ENCODE data around the gene ADGRG6.
"Not testable (repeated sequence)": the region's sequence is repeated elsewhere in the genome, so short reads cannot be mapped to it uniquely, and the experiment has no call there.

The ADGRG6 gene

DNA sequence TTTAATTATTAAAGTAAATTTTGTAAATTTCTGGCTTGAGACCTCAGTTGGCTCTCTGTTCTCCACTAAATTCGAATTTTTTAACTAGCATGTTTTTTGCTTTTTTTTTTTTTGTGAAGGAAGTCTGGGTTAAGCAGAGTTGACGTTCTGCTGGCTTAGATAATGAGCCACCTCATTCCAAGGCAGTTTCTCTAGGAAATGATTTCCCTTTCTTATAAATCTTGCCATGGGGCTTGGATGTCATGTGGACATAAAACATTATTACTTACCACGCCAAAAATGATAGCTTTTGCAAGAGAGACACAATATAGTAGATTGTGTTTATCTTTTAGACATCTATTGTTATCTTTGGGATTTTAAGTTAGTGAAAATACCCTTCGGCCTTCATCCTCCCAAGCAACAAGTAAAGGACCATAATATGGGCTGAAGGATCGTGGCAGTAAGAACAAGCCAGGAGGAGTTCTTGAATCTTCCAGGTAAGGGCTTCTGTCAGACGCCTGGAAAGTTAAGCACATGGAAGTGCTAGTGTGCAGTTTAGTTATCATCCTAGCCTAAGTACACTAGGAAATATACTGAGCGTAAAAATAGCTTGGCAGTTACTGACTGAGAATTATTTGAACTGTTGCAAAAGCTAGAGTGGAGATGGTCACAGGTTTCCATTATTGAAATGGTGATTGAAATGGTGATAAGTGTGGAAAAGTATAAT is 30.7 kb downstream of the ADGRG6 start:
- DNase-seq (no peak), ATAC-seq (replicated peaks) (no peak)
- no peak overlapping the region for H3K27ac Mint-ChIP-seq
- H3K9me3 Mint-ChIP-seq: no peaks in the 10 kb centered on the region
- no peak overlapping the region for H3K4me3 Mint-ChIP-seq
- H3K36me3 Mint-ChIP-seq (ENCODE audit: insufficient read depth): no peaks in the 10 kb centered on the region
- H3K27me3 Mint-ChIP-seq: peaks cover 0 to 5% of the 10 kb centered on the region in 2 donors
- H3K4me1 Mint-ChIP-seq (ENCODE audit: low read depth in 2 of 2): no peaks in the 10 kb centered on the region

DNA sequence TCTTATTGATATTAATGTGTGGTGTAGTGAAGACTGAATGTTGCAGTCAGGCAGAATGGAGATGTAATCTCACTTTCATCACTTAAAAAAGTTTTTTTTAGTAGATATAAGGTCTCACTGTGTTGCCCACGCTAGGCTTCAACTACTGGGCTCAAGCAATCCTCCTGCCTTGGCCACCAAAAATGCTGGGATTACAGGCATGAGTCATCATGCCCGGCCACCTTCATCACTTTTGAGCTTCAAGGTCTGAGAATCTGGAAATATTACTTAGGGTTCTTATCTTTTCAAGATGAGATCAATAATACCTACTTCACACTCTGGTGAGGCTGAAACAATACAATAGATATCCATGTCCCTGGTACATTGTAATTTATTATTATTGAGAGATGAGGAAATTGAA is 31.6 kb downstream of the ADGRG6 start:
- H3K4me3 Mint-ChIP-seq: no peak overlapping the region
- H3K9me3 Mint-ChIP-seq: no peaks in the 10 kb centered on the region
- DNase-seq (no peak), ATAC-seq (replicated peaks) (no peak)
- peaks cover 0 to 5% of the 10 kb centered on the region in 2 donors for H3K27me3 Mint-ChIP-seq
- H3K4me1 Mint-ChIP-seq (ENCODE audit: low read depth in 2 of 2): no peaks in the 10 kb centered on the region
- no peak overlapping the region for H3K27ac Mint-ChIP-seq
- H3K36me3 Mint-ChIP-seq (ENCODE audit: insufficient read depth): no peaks in the 10 kb centered on the region

DNA sequence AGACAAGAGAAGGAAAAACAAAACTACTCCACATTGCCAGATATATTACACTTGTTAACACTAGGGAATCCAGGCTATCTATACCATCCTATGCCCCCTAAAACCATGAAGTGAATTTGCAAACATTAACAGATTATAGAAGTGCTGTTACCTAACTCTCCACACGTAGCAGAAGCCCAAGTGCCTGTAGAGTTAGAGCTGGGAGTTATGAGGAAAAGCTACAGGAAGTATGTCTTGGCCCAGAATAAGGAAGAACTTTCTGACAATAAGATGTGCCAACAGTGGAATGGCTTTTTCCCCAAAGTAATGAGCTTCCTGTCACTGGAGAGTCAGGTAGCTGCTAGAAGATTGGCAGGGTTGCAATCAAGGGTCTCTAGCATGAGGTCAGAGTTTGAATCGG is 32.5 kb downstream of the ADGRG6 start:
- H3K4me3 Mint-ChIP-seq: no peak overlapping the region
- no peaks in the 10 kb centered on the region for H3K9me3 Mint-ChIP-seq
- H3K36me3 Mint-ChIP-seq (ENCODE audit: insufficient read depth): no peaks in the 10 kb centered on the region
- peaks cover 0 to 5% of the 10 kb centered on the region in 2 donors for H3K27me3 Mint-ChIP-seq
- no peaks in the 10 kb centered on the region for H3K4me1 Mint-ChIP-seq (ENCODE audit: low read depth in 2 of 2)
- ATAC-seq (replicated peaks): no peak
- H3K27ac Mint-ChIP-seq: no peak overlapping the region
- DNase-seq: no peak

DNA sequence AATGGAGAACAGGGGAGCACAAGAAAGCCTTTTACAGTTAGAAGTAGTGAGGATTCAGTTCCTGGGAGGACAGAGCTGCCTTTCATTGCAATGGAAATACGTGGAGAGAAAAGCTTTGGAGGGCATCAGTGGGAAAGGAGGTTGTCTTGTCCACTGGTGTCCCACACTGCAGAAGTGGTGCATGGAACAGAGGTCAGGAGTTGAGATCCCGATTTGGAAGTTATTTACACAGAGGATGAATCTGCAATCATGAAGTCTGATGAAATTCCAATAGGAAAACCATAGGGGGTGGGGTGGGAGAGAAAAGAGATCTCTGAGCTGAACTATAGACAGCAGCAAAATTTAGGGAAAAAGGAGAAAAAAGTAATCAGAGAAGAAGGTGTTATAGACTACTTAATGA is 33.6 kb downstream of the ADGRG6 start:
- H3K27me3 Mint-ChIP-seq: no peaks in the 10 kb centered on the region
- DNase-seq (no peak), ATAC-seq (replicated peaks) (no peak)
- no peak overlapping the region for H3K27ac Mint-ChIP-seq
- no peaks in the 10 kb centered on the region for H3K9me3 Mint-ChIP-seq
- no peaks in the 10 kb centered on the region for H3K4me1 Mint-ChIP-seq (ENCODE audit: low read depth in 2 of 2)
- H3K36me3 Mint-ChIP-seq (ENCODE audit: insufficient read depth): no peaks in the 10 kb centered on the region
- no peak overlapping the region for H3K4me3 Mint-ChIP-seq

DNA sequence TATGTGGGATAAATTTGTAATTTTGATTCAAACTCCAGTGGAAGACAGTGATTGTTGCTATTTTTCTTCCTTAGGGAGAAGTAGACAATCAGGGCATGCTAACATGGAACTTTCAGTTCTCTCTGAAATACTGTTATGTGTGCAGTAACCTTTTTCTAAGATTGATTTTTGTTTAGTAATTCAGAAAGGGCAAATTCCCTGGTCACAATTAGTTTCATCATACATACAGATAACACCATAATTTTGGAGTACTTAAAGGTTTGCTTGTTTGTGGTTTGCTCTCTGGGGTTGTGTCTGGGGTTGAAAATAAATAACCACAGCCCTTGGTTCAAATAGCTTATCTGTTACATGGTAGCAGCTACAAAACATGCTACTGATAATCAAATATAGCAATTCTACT is 34.4 kb downstream of the ADGRG6 start:
- Mint-ChIP-seq H3K4me1 (ENCODE audit: low read depth in 2 of 2) (no peaks in the 10 kb centered on the region), H3K4me3 (no peak overlapping the region), H3K27ac (no peak overlapping the region), H3K36me3 (ENCODE audit: insufficient read depth) (no peaks in the 10 kb centered on the region), H3K27me3 (no peaks in the 10 kb centered on the region), H3K9me3 (no peaks in the 10 kb centered on the region)
- DNase-seq (no peak), ATAC-seq (replicated peaks) (no peak)

DNA sequence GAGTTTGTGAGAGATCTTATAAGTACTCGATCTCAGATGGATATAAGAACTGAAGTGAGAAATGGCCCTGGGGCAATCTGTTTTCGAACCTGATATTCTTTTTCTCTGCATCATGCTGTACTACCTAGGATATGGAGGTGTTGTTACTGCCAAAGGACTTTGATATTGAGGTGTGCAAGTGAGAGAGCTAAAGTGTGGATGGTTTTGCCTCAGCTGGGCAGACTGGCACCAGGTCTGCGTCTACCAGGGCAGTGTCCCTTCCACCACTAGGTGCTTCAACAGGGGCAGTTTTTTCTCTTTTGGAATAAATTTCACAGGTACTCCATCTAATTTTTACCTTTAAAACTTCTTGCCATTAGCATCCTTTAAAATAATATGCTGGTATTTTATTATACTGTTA is 35.0 kb downstream of the ADGRG6 start:
- Mint-ChIP-seq H3K4me1 (ENCODE audit: low read depth in 2 of 2) (no peaks in the 10 kb centered on the region), H3K27me3 (no peaks in the 10 kb centered on the region), H3K27ac (no peak overlapping the region), H3K9me3 (no peaks in the 10 kb centered on the region), H3K4me3 (no peak overlapping the region), H3K36me3 (ENCODE audit: insufficient read depth) (no peaks in the 10 kb centered on the region)
- DNase-seq (no peak), ATAC-seq (replicated peaks) (no peak)

DNA sequence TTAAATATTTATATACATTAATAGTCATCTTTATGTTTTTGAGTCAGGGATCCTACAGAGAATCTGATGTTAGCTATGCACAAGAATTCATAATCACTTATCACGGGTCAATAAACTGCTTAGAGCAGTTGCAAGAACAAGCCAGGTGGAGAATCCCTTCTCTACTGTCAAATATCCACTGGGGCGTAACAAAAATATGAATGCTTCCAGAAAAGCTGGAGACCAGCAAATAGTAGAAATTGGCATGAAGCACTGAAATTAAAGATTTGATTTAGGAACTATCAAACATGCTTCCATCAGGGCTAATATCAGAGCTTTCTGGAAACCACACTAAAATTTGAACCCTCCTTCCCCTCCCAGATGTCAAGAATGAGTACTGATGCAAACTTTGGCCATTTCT is 37.3 kb downstream of the ADGRG6 start:
- no peaks in the 10 kb centered on the region for H3K27me3 Mint-ChIP-seq
- DNase-seq (no peak), ATAC-seq (replicated peaks) (no peak)
- no peak overlapping the region for H3K27ac Mint-ChIP-seq
- no peaks in the 10 kb centered on the region for H3K9me3 Mint-ChIP-seq
- no peaks in the 10 kb centered on the region for H3K36me3 Mint-ChIP-seq (ENCODE audit: insufficient read depth)
- H3K4me3 Mint-ChIP-seq: no peak overlapping the region
- H3K4me1 Mint-ChIP-seq (ENCODE audit: low read depth in 2 of 2): no peaks in the 10 kb centered on the region

DNA sequence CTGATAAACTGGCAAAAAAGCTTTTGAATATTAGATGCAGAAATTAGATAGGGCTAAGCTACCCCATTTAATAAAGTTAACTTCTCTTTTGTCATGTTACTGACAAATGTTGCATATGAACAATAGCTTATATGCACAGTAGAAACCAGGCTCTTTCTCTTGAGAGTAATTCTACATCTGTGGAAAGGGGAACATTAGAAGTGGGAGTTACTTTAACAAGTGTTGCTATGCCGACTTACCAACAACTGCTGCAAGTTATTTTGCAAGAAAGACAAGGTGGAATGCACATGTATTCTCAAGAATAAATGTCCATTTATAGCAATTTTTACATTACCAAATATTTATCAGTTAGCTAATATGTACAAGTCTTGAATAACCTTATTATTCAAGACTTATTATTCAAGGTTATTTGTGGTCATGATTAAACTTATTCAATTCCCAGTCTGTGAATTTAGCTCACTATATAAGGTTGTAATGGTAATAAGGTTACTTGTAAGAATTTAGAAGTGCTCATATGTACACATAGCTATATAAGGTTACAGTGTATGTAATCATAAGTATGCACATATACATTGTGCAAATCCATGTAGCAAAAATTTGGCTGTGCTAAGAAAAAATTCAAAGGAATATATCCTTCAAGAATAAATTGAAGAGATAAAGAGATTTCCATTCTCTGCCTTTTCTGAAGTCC is 38.3 kb downstream of the ADGRG6 start:
- ATAC-seq (replicated peaks): no peak
- no peaks in the 10 kb centered on the region for H3K4me1 Mint-ChIP-seq (ENCODE audit: low read depth in 2 of 2)
- no peaks in the 10 kb centered on the region for H3K9me3 Mint-ChIP-seq
- H3K4me3 Mint-ChIP-seq: no peak overlapping the region
- H3K27ac Mint-ChIP-seq: no peak overlapping the region
- no peak for DNase-seq
- no peaks in the 10 kb centered on the region for H3K27me3 Mint-ChIP-seq
- no peaks in the 10 kb centered on the region for H3K36me3 Mint-ChIP-seq (ENCODE audit: insufficient read depth)

DNA sequence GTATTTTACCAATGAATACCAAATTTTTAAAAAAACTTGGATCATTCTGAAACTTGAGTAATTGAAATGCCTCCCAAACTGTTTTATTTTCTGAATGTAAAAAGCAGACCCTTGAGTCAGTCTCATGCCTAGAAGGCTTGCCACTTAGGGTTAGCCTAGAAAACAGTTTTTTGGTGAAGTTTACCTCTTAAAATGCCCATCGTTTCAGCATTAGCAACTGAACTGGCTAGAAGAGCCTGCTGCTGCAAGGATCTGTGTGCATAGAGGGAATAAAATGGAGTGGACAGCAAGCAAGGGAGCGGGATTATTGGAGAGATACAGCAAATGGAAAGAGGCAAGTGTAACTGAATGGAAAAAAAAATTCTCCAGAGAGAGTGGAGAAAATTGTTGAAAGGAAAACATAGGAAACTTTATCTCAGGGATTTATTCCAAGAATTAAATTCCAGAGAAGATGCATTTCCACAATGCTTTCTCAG is 40.1 kb downstream of the ADGRG6 start:
- Mint-ChIP-seq H3K9me3 (no peaks in the 10 kb centered on the region), H3K27ac (no peak overlapping the region), H3K4me3 (no peak overlapping the region), H3K4me1 (ENCODE audit: low read depth in 2 of 2) (no peaks in the 10 kb centered on the region), H3K27me3 (peaks cover 0 to 7% of the 10 kb centered on the region in 2 donors), H3K36me3 (ENCODE audit: insufficient read depth) (no peaks in the 10 kb centered on the region)
- ATAC-seq (replicated peaks) (no peak), DNase-seq (no peak)

DNA sequence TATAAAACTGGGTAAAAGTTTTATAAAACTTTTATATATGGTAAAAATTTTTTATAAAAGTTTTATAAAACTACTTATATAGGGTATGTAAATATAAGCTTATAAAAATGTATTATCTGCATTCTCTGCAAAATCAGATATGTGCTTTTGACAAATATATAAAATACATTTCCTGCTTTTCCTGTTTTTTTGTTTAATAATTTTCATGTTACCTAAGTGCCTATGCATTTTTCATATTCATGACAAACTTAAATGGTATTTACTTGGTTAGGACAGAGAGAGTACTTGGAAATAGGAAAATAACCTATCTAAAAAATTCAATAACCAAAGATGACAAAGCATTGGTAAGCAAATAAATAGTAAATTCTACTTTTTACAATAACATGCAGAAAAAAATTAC is 41.2 kb downstream of the ADGRG6 start:
- ATAC-seq (replicated peaks): no peak
- Mint-ChIP-seq H3K4me1 (ENCODE audit: low read depth in 2 of 2) (no peaks in the 10 kb centered on the region), H3K27me3 (peaks cover 0 to 7% of the 10 kb centered on the region in 2 donors), H3K36me3 (ENCODE audit: insufficient read depth) (no peaks in the 10 kb centered on the region), H3K9me3 (no peaks in the 10 kb centered on the region), H3K27ac (no peak overlapping the region), H3K4me3 (no peak overlapping the region)
- DNase-seq: no peak

DNA sequence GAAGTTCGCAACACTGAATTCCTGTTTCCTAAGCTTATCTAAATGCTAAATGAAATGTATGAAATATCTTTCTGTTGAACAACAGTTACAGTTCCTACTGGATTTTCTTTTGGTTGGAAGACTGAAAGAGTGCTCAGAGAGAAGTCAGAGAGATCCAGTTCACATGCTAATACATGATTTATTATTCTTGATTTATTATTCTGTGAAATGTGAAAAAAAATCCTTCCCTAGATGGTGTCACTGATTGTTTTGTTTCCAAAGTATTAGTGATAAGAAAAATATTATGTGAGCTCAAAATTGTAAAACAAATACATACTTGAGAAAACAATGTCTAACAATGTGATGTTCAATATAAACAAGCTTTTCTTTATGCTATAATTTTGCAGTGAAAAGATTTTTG is 42.1 kb downstream of the ADGRG6 start:
- no peak overlapping the region for H3K27ac Mint-ChIP-seq
- no peak overlapping the region for H3K4me3 Mint-ChIP-seq
- DNase-seq (no peak), ATAC-seq (replicated peaks) (no peak)
- H3K36me3 Mint-ChIP-seq (ENCODE audit: insufficient read depth): no peaks in the 10 kb centered on the region
- no peaks in the 10 kb centered on the region for H3K4me1 Mint-ChIP-seq (ENCODE audit: low read depth in 2 of 2)
- H3K27me3 Mint-ChIP-seq: peaks cover 2 to 7% of the 10 kb centered on the region in 2 donors
- H3K9me3 Mint-ChIP-seq: no peaks in the 10 kb centered on the region

DNA sequence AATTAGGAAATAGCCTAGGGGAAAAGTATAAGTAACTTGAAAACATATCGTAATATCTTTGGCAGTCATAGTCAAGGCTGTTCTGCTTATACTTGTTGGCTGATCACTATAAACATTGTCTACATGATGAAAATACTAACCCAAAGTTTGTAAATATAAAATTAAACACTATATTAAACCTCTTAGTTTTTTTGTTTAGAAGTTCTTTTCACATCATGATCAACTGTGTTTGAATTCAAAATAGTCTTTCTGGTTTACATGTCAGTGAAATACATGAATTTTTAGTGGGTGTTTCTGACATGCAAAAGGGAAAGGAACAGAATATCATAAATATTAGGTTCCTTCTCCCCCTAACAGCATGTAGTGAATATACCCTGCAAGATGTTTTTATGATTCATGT is 43.5 kb downstream of the ADGRG6 start:
- H3K9me3 Mint-ChIP-seq: no peaks in the 10 kb centered on the region
- H3K36me3 Mint-ChIP-seq (ENCODE audit: insufficient read depth): no peaks in the 10 kb centered on the region
- no peaks in the 10 kb centered on the region for H3K4me1 Mint-ChIP-seq (ENCODE audit: low read depth in 2 of 2)
- no peak overlapping the region for H3K27ac Mint-ChIP-seq
- no peak for DNase-seq
- H3K4me3 Mint-ChIP-seq: no peak overlapping the region
- peaks cover 7 to 8% of the 10 kb centered on the region in 2 donors for H3K27me3 Mint-ChIP-seq
- ATAC-seq (replicated peaks): no peak

DNA sequence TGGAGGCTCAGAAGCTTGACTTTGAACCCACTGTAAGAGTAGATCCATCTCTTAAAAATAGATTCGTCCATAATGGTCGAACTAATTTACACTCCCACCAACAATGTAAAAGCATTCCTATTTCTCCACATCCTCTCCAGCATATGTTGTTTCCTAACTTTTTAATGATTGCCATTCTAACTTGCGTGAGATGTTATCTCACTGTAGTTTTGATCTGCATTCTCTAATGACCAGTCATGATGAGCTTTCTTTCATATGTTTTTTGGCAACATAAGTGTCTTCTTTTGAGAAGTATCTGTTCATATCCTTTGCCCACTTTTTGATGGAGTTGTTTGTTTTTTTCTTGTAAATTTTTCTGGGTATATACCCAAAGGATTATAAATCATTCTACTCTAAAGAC is 44.4 kb downstream of the ADGRG6 start:
- not testable (repeated sequence) for ATAC-seq (replicated peaks); H3K27ac Mint-ChIP-seq; H3K4me3 Mint-ChIP-seq; H3K9me3 Mint-ChIP-seq; H3K4me1 Mint-ChIP-seq (ENCODE audit: low read depth in 2 of 2); H3K36me3 Mint-ChIP-seq (ENCODE audit: insufficient read depth); DNase-seq
- H3K27me3 Mint-ChIP-seq: peaks cover 7 to 15% of the 10 kb centered on the region in 2 donors

DNA sequence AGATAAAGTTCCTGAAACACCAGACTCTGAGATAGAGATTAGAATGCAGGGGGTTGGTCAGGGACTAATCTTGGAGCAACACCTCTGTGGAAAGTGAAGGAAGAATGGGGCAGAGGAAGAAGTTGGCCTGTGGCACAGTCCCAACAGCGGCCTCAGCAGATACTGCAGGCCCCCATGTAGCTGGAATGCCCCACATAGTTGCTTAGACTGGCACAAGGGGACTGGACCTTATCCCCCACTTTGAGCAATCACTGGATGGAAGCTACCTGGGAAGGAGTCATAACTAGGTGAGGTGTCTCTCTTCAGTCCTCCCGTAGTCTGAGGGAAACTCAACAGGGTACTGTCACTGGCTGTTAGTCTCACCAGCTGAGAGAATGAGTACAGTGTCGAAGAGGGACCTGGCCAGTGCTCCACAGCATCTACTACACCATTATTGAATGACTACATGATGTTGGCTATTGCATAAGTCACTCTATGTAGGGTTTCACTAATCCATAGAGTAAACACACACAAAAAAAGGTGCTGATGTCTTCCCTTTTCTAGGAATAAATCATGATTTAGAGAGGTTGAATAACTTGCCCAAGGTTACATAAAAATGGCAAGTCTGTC is 47.5 kb downstream of the ADGRG6 start:
- H3K27ac Mint-ChIP-seq: no peak overlapping the region
- peaks cover 7 to 15% of the 10 kb centered on the region in 2 donors for H3K27me3 Mint-ChIP-seq
- no peak overlapping the region for H3K4me3 Mint-ChIP-seq
- peaks cover 0 to 3% of the 10 kb centered on the region in 2 donors for H3K9me3 Mint-ChIP-seq
- no peaks in the 10 kb centered on the region for H3K4me1 Mint-ChIP-seq (ENCODE audit: low read depth in 2 of 2)
- no peaks in the 10 kb centered on the region for H3K36me3 Mint-ChIP-seq (ENCODE audit: insufficient read depth)
- DNase-seq (no peak), ATAC-seq (replicated peaks) (no peak)
